MM.1S (cell line): Measurements from ENCODE around the gene SPATA18.
"Not testable (repeated sequence)": the region's sequence is repeated elsewhere in the genome, so short reads cannot be mapped to it uniquely, and the experiment has no call there.

Source experiments
- CTCF ChIP-seq: fragments of 300-600 bp; sonication (generic); IDR thresholded peaks from 2 replicates; pipeline ENCODE4 v1.5.1; 2016; ENCODE audit warnings: antibody characterized with exemption, low read length, mixed read lengths
- EZH2 ChIP-seq: fragments of 300-600 bp; sonication (generic); optimal IDR thresholded peaks from 2 replicates; pipeline ENCODE3; 2017; ENCODE audit warnings: low read depth, mild to moderate bottlenecking, antibody characterized with exemption, low read length, mixed read lengths

GRCh38 chr4:52086425-52086824 lies 35.3 kb downstream of the SPATA18 start:
- not testable (repeated sequence) for TF ChIP-seq CTCF, EZH2
